ENCODE measurements around the gene ERVV-1.
"Not testable (repeated sequence)": the region's sequence is repeated elsewhere in the genome, so short reads cannot be mapped to it uniquely, and the experiment has no call there.

Gene ERVV-1

GRCh38 chr19:53013621-53014020 is at the start of gene ERVV-1:
Gene ERVV-1 (plus strand): TSS chr19:53013921. CDS start chr19:53014091, 170 bp downstream.
- DNase-seq (ENCODE audit: low spot score) = no peak

GRCh38 chr19:52967772-52968171 is 45.9 kb upstream of the ERVV-1 start:
- DNase-seq (ENCODE audit: low spot score) = no peak

GRCh38 chr19:52981329-52981728 is 32.4 kb upstream of the ERVV-1 start:
- no peak for DNase-seq (ENCODE audit: low spot score)

- DNase-seq (ENCODE audit: low spot score) = not testable (repeated sequence)
Observed at GRCh38 chr19:52983167-52983566, 30.6 kb upstream of the ERVV-1 start.

GRCh38 chr19:52987221-52987620 is 26.5 kb upstream of the ERVV-1 start:
- DNase-seq (ENCODE audit: low spot score) = no peak

GRCh38 chr19:52988506-52988905 is 25.2 kb upstream of the ERVV-1 start:
- no peak for DNase-seq (ENCODE audit: low spot score)

GRCh38 chr19:52990759-52991418 is 22.8 kb upstream of the ERVV-1 start:
- no peak for DNase-seq (ENCODE audit: low spot score)

GRCh38 chr19:52991484-52991883 is 22.2 kb upstream of the ERVV-1 start:
- no peak for DNase-seq (ENCODE audit: low spot score)

- DNase-seq (ENCODE audit: low spot score) = peak; percentile 62
Observed at GRCh38 chr19:52992109-52993004, 21.4 kb upstream of the ERVV-1 start.

- DNase-seq (ENCODE audit: low spot score) = peak; percentile 92
Observed at GRCh38 chr19:52993342-52994178, 20.2 kb upstream of the ERVV-1 start.

- no peak for DNase-seq (ENCODE audit: low spot score)
Observed at GRCh38 chr19:52995711-52996110, 18.0 kb upstream of the ERVV-1 start.

- no peak for DNase-seq (ENCODE audit: low spot score)
Observed at GRCh38 chr19:52997975-52998374, 15.7 kb upstream of the ERVV-1 start.

GRCh38 chr19:53002479-53002878 is 11.2 kb upstream of the ERVV-1 start:
- DNase-seq (ENCODE audit: low spot score) = no peak

- DNase-seq (ENCODE audit: low spot score) = no peak
Observed at GRCh38 chr19:53004242-53004641, 9.5 kb upstream of the ERVV-1 start.

- DNase-seq (ENCODE audit: low spot score) = no peak
Observed at GRCh38 chr19:53007200-53007599, 6.5 kb upstream of the ERVV-1 start.

- no peak for DNase-seq (ENCODE audit: low spot score)
Observed at GRCh38 chr19:53007606-53008005, 6.1 kb upstream of the ERVV-1 start.

- no peak for DNase-seq (ENCODE audit: low spot score)
Observed at GRCh38 chr19:53008061-53008778, 5.5 kb upstream of the ERVV-1 start.

GRCh38 chr19:53010494-53010893 is 3.2 kb upstream of the ERVV-1 start:
- DNase-seq (ENCODE audit: low spot score) = no peak

GRCh38 chr19:53012006-53012405 is 1.7 kb upstream of the ERVV-1 start:
- DNase-seq (ENCODE audit: low spot score) = no peak

GRCh38 chr19:53015159-53015558 is 1.4 kb downstream of the ERVV-1 start:
- DNase-seq (ENCODE audit: low spot score) = no peak

GRCh38 chr19:53015730-53016129 is 2.0 kb downstream of the ERVV-1 start:
- DNase-seq (ENCODE audit: low spot score) = no peak

- DNase-seq (ENCODE audit: low spot score) = no peak
Observed at GRCh38 chr19:53019684-53020083, 6.0 kb downstream of the ERVV-1 start.
